ENCODE data around the gene LHFPL2. TPM values are rescaled to one million over a fixed set of nuclear protein-coding genes. Genes with fewer than 3 reads are reported as not detected.

Gene LHFPL2
- total RNA-seq, 1 experiment from 2014 or later = 43.6 TPM

GRCh38 chr5:78483809-78484521, 164.6 kb downstream of the LHFPL2 start:
- Mint-ChIP-seq H3K27ac (ENCODE audit: unreplicated experiment) (no peak overlapping the region), H3K4me3 (ENCODE audit: low read depth, unreplicated experiment) (no peak overlapping the region), H3K27me3 (ENCODE audit: unreplicated experiment) (no peaks in the 10 kb centered on the region), H3K4me1 (ENCODE audit: low read depth, unreplicated experiment) (no peaks in the 10 kb centered on the region), H3K36me3 (ENCODE audit: insufficient read depth, unreplicated experiment) (no peaks in the 10 kb centered on the region), H3K9me3 (ENCODE audit: low read depth, unreplicated experiment) (no peaks in the 10 kb centered on the region)
- BruUV-seq (replicated peaks) = no TSS peak
- intact Hi-C loops (cut with micrococcal nuclease; ENCODE audit: unreplicated experiment) = no loop called here
- CTCF ChIA-PET = no interaction called here
- DNase-seq = no peak
- TF ChIP-seq CTCF (IDR thresholded peaks at IDR 0.05; ENCODE audit: unreplicated experiment) = no peak

GRCh38 chr5:78482948-78483347, 165.6 kb downstream of the LHFPL2 start:
- no peak overlapping the region for H3K27ac Mint-ChIP-seq (ENCODE audit: unreplicated experiment)
- no peaks in the 10 kb centered on the region for H3K27me3 Mint-ChIP-seq (ENCODE audit: unreplicated experiment)
- no peak overlapping the region for H3K4me3 Mint-ChIP-seq (ENCODE audit: low read depth, unreplicated experiment)
- no TSS peak for BruUV-seq (replicated peaks)
- TF ChIP-seq CTCF (IDR thresholded peaks at IDR 0.05; ENCODE audit: unreplicated experiment) = no peak
- H3K4me1 Mint-ChIP-seq (ENCODE audit: low read depth, unreplicated experiment) = no peaks in the 10 kb centered on the region
- intact Hi-C loops (cut with micrococcal nuclease; ENCODE audit: unreplicated experiment) = no loop called here
- no peaks in the 10 kb centered on the region for H3K9me3 Mint-ChIP-seq (ENCODE audit: low read depth, unreplicated experiment)
- CTCF ChIA-PET = no interaction called here
- DNase-seq = no peak
- H3K36me3 Mint-ChIP-seq (ENCODE audit: insufficient read depth, unreplicated experiment) = no peaks in the 10 kb centered on the region

DNA sequence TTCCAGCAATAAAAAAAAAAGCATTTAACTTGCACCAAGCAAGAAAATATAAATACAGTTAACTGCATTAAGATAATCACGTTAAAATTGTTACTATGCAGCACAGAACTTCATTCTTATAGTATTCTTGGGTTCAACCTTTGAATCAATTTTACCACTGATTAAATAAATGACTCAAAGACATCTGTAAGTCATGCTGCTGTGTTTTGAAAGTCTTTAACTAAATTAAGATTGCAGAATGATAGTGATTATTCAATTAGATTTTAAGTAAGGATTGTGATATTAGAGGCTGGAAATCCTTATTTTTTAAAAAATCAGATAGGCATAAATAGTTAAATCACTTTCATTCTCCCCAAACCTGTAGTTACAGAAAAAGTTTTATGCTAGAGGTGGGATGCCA, 171.8 kb downstream of the LHFPL2 start:
- no peaks in the 10 kb centered on the region for H3K36me3 Mint-ChIP-seq (ENCODE audit: insufficient read depth, unreplicated experiment)
- TF ChIP-seq CTCF (IDR thresholded peaks at IDR 0.05; ENCODE audit: unreplicated experiment) = no peak
- no peaks in the 10 kb centered on the region for H3K27me3 Mint-ChIP-seq (ENCODE audit: unreplicated experiment)
- no peak for DNase-seq
- no peaks in the 10 kb centered on the region for H3K4me1 Mint-ChIP-seq (ENCODE audit: low read depth, unreplicated experiment)
- intact Hi-C loops (cut with micrococcal nuclease; ENCODE audit: unreplicated experiment) = loop anchor here (10.0 kb wide), 1 partner anchor 408 kb away; no protein-coding TSS in a partner anchor
- H3K4me3 Mint-ChIP-seq (ENCODE audit: low read depth, unreplicated experiment) = no peak overlapping the region
- no peak overlapping the region for H3K27ac Mint-ChIP-seq (ENCODE audit: unreplicated experiment)
- BruUV-seq (replicated peaks) = no TSS peak
- CTCF ChIA-PET = no interaction called here
- no peaks in the 10 kb centered on the region for H3K9me3 Mint-ChIP-seq (ENCODE audit: low read depth, unreplicated experiment)

DNA sequence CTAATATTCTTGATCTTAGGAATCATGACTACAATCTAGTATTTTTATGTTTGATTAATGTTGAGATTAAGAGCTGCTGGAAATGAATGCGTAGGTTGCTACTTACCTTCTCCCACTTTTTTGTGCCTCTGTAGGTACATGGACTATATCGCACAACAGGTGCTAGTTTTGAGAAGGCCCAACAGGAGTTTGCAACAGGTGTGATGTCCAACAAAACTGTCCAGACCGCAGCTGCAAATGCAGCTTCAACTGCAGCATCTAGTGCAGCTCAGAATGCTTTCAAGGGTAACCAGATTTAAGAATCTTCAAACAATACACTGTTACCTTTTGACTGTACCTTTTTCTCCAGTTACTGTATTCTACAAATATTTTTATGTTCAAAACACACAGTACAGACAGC, 173.2 kb downstream of the LHFPL2 start:
- H3K27me3 Mint-ChIP-seq (ENCODE audit: unreplicated experiment) = no peaks in the 10 kb centered on the region
- no peak for DNase-seq
- no peak for TF ChIP-seq CTCF (IDR thresholded peaks at IDR 0.05; ENCODE audit: unreplicated experiment)
- no peaks in the 10 kb centered on the region for H3K4me1 Mint-ChIP-seq (ENCODE audit: low read depth, unreplicated experiment)
- H3K27ac Mint-ChIP-seq (ENCODE audit: unreplicated experiment) = no peak overlapping the region
- no peaks in the 10 kb centered on the region for H3K36me3 Mint-ChIP-seq (ENCODE audit: insufficient read depth, unreplicated experiment)
- H3K9me3 Mint-ChIP-seq (ENCODE audit: low read depth, unreplicated experiment) = no peaks in the 10 kb centered on the region
- BruUV-seq (replicated peaks) = no TSS peak
- intact Hi-C loops (cut with micrococcal nuclease; ENCODE audit: unreplicated experiment) = loop anchor here (10.0 kb wide), 1 partner anchor 409 kb away; no protein-coding TSS in a partner anchor
- H3K4me3 Mint-ChIP-seq (ENCODE audit: low read depth, unreplicated experiment) = no peak overlapping the region
- CTCF ChIA-PET = no interaction called here

Data from Calu3 (cell line).